ENCODE measurements around the gene ARL4C. TPM values are rescaled to one million over a fixed set of nuclear protein-coding genes. Genes with fewer than 3 reads are reported as not detected.

The ARL4C gene
- total RNA-seq, 1 donor from 2014 or later, result 127 TPM

DNA sequence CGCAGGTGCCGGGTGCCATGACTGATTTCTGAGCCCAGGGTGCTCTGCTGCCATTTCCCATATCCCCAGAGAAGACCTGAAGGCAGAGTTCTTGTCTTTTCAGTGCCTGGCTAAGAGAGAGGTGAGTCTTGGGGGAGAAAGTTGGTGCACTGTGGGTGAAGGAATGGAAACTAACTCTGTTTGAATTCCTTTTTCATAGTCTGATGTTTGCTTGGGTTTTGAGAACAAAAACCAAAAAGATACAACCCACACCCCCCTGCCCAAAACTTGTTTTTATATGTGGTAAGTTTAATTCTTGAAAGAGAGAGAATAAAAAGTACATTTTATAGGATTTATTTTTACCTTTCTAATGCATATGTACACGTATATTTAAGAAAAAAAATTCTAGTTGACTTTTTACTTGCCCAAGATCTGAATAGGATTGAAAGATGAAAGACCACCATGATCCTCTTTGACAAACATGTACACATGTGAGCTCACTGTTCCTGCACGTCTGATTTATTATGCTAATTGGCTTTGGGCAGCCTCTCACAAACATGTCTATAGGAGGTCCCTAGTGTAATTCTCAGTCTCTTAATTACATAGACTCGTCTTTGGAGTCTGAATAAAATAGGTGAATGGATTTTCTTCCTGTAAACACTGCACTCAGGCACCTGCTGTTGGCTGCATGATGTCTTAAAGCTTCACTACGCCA lies 46.3 kb downstream of the ARL4C start:
- H3K27ac Mint-ChIP-seq (ENCODE audit: unreplicated experiment), result peak overlapping the region; percentile 95

GRCh38 chr2:234448506-234449184 lies 48.2 kb downstream of the ARL4C start:
- no peaks in the 10 kb centered on the region for H3K36me3 Mint-ChIP-seq (ENCODE audit: low read depth)
- peak overlapping the region; percentile 95 for H3K27ac Mint-ChIP-seq (ENCODE audit: unreplicated experiment)
- no peak for DNase-seq (ENCODE audit: low spot score)
- no peaks in the 10 kb centered on the region for H3K27me3 Mint-ChIP-seq (ENCODE audit: low read depth)
- H3K4me3 Mint-ChIP-seq (ENCODE audit: unreplicated experiment), result no peak overlapping the region
- peaks cover 5% of the 10 kb centered on the region for H3K9me3 Mint-ChIP-seq (ENCODE audit: low read depth)
- peaks cover 96% of the 10 kb centered on the region for H3K4me1 Mint-ChIP-seq (ENCODE audit: low read depth)
- TF ChIP-seq, protein P1, sequence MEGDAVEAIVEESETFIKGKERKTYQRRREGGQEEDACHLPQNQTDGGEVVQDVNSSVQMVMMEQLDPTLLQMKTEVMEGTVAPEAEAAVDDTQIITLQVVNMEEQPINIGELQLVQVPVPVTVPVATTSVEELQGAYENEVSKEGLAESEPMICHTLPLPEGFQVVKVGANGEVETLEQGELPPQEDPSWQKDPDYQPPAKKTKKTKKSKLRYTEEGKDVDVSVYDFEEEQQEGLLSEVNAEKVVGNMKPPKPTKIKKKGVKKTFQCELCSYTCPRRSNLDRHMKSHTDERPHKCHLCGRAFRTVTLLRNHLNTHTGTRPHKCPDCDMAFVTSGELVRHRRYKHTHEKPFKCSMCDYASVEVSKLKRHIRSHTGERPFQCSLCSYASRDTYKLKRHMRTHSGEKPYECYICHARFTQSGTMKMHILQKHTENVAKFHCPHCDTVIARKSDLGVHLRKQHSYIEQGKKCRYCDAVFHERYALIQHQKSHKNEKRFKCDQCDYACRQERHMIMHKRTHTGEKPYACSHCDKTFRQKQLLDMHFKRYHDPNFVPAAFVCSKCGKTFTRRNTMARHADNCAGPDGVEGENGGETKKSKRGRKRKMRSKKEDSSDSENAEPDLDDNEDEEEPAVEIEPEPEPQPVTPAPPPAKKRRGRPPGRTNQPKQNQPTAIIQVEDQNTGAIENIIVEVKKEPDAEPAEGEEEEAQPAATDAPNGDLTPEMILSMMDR (IDR thresholded peaks at IDR 0.05), result no peak

More for the DNA sequence above, 46.3 kb downstream of the ARL4C start:
- no peak for DNase-seq (ENCODE audit: low spot score)
- TF ChIP-seq, protein P1 (IDR thresholded peaks at IDR 0.05), result no peak
- Mint-ChIP-seq H3K9me3 (ENCODE audit: low read depth) (peaks cover 6% of the 10 kb centered on the region), H3K27me3 (ENCODE audit: low read depth) (no peaks in the 10 kb centered on the region), H3K36me3 (ENCODE audit: low read depth) (no peaks in the 10 kb centered on the region), H3K4me1 (ENCODE audit: low read depth) (peaks cover 78% of the 10 kb centered on the region), H3K4me3 (ENCODE audit: unreplicated experiment) (no peak overlapping the region)

GRCh38 chr2:234447963-234448362 lies 48.9 kb downstream of the ARL4C start:
- H3K27ac Mint-ChIP-seq (ENCODE audit: unreplicated experiment), result peak overlapping the region; percentile 95
- peaks cover 4% of the 10 kb centered on the region for H3K9me3 Mint-ChIP-seq (ENCODE audit: low read depth)
- DNase-seq (ENCODE audit: low spot score), result no peak
- H3K36me3 Mint-ChIP-seq (ENCODE audit: low read depth), result no peaks in the 10 kb centered on the region
- TF ChIP-seq, protein P1 (IDR thresholded peaks at IDR 0.05), result no peak
- no peaks in the 10 kb centered on the region for H3K27me3 Mint-ChIP-seq (ENCODE audit: low read depth)
- H3K4me1 Mint-ChIP-seq (ENCODE audit: low read depth), result peaks cover 96% of the 10 kb centered on the region
- no peak overlapping the region for H3K4me3 Mint-ChIP-seq (ENCODE audit: unreplicated experiment)

GRCh38 chr2:234447189-234447588 lies 49.7 kb downstream of the ARL4C start:
- no peak for DNase-seq (ENCODE audit: low spot score)
- peaks cover 96% of the 10 kb centered on the region for H3K4me1 Mint-ChIP-seq (ENCODE audit: low read depth)
- no peak overlapping the region for H3K4me3 Mint-ChIP-seq (ENCODE audit: unreplicated experiment)
- H3K36me3 Mint-ChIP-seq (ENCODE audit: low read depth), result no peaks in the 10 kb centered on the region
- TF ChIP-seq, protein P1 (IDR thresholded peaks at IDR 0.05), result no peak
- H3K27ac Mint-ChIP-seq (ENCODE audit: unreplicated experiment), result peak overlapping the region; percentile 77
- peaks cover 2% of the 10 kb centered on the region for H3K9me3 Mint-ChIP-seq (ENCODE audit: low read depth)
- no peaks in the 10 kb centered on the region for H3K27me3 Mint-ChIP-seq (ENCODE audit: low read depth)

DNA sequence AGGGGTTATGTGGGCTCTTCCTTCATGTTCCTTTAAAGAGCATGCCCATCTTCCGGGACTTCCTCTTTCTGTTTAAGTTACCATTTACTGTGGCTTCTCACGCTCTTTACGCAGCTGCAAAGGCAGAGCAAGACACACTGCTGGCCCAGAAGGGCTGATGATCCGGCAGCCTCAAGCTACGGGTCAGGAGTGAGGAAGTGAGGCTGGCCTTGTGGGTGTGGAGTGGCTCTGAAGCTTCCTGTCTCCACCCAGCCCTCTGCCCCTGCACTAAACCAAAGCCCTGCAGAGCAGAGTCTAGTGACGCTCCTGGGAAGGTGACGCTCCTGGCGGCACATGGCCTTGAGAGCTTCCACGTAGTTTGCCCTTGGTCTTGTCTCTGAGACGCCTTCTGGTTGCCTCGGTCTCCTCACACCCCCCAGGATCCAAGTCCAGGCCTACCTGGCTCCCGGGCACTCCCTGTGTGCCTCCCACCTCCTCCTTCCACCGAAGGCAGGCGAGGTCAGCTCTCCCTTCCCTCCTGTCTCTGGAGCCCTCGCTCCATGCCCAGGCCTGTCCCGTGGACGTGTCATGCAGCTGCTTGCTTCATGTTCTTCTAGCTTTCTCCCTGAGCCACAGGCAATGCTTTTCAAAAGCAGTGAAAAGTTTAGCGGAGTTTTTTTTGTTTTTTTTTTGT lies 50.3 kb downstream of the ARL4C start:
- Mint-ChIP-seq H3K36me3 (ENCODE audit: low read depth) (no peaks in the 10 kb centered on the region), H3K4me1 (ENCODE audit: low read depth) (peaks cover 92% of the 10 kb centered on the region), H3K9me3 (ENCODE audit: low read depth) (peaks cover 2% of the 10 kb centered on the region), H3K27ac (ENCODE audit: unreplicated experiment) (peak overlapping the region; percentile 77), H3K4me3 (ENCODE audit: unreplicated experiment) (no peak overlapping the region), H3K27me3 (ENCODE audit: low read depth) (no peaks in the 10 kb centered on the region)
- no peak for DNase-seq (ENCODE audit: low spot score)
- TF ChIP-seq, protein P1 (IDR thresholded peaks at IDR 0.05), result no peak
